GM12892 (cell line): ENCODE measurements around the gene TMEM87A.

Source experiments
- POLR2A ChIP-seq: IDR thresholded peaks from 2 replicates; pipeline ENCODE4 v1.6.1; 2011; ENCODE audit warnings: low read depth, low read length, control low read depth
- POLR2AphosphoS5 ChIP-seq: IDR thresholded peaks from 2 replicates; pipeline ENCODE4 v1.6.1; 2011; ENCODE audit warnings: low read depth, low read length, control low read depth

DNA sequence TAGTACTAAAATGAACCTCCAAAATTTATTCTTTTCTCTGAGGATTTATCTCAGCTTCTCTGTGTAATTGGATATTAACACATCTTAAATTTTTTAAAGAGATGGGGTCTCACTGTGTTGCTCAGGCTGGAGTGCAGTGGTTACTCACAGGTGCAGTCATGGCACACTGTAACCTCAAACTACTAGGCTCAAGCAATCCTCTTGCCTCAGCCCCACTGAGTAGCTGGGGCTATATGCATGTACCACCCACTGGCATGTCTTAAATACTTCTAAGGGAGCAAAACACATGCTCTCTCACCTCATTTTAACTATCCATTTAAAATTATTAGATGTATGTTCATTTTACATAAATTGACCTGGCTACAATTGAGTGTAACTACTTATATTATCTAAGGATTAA, 11.3 kb upstream of the TMEM87A start:
- TF ChIP-seq POLR2AphosphoS5 (no peak), POLR2A (no peak)
